Left ventricle myocardium inferior (tissue), 1 donor: ENCODE measurements around the gene ADCY2. TPM values are rescaled to one million over a fixed set of nuclear protein-coding genes. Genes with fewer than 3 reads are reported as not detected.

ENCODE experiments used
- DNase-seq: peaks from one replicate; pipeline ENCODE4 v3.0.0-alpha.2; 2020
- H3K27ac ChIP-seq: fragments of 200-600 bp; replicated peaks from 2 replicates; pipeline ENCODE4 v1.8.0; 2021
- H3K27me3 ChIP-seq: fragments of 200-600 bp; 2 replicates; pipeline ENCODE4 v1.8.0; 2021; ENCODE audit warnings: low read depth
- H3K36me3 ChIP-seq: fragments of 200-600 bp; 2 replicates; pipeline ENCODE4 v1.8.0; 2021
- H3K4me1 ChIP-seq: fragments of 200-600 bp; 2 replicates; pipeline ENCODE4 v1.8.0; 2021
- H3K4me3 ChIP-seq: fragments of 200-600 bp; 2 replicates; pipeline ENCODE4 v1.8.0; 2021; ENCODE audit warnings: mild to moderate bottlenecking, moderate library complexity
- H3K9me3 ChIP-seq: fragments of 200-600 bp; replicated peaks from 2 replicates; pipeline ENCODE4 v1.8.0; 2021
- intact Hi-C: fragments of 100-400 bp; cut with micrococcal nuclease; formaldehyde crosslinking; loops from one replicate; pipeline ENCODE4 v1.11.0; 2022
- total RNA-seq: library from RNA; stranded (reverse); fragmentation: NEBNext Ultra II Directional; extraction: Animal tissue kit (Norgen Biotek cat#: 25700); gene quantifications from one replicate; pipeline ENCODE4 v1.2.1, GENCODE V29; 2021
- TF ChIP-seq, protein P1 (sequence below): fragments of 200-600 bp; IDR thresholded peaks from 2 replicates; pipeline ENCODE4 v1.8.0; 2021; ENCODE audit warnings: antibody characterized with exemption, mild to moderate bottlenecking, borderline replicate concordance
- donor health status: DM: no; HTN: yes; CAD: no; lungs with severe emphysema.

ADCY2 gene
- total RNA-seq, 1 donor from 2014 or later: 0.30 TPM

DNA sequence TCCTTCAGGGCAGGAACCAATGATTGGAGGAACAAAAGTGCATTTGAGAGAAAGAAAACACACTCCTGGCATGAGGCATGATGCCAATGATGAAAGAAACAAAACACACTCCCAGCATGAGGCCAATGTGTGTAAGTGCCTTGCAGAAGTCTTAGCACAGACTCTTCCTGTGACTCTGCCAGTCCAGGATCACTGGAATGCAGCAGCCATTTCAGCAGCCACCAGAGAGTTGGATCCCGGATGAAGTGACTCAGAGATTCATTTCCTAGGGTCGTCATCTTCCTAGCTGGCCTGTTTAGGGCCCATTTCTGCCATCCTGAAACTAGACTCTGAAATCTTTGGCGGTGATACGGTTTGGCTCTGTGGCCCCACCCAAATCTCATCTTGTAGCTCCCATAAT is 242.5 kb downstream of the ADCY2 start:
- intact Hi-C loops: no loop called here
- no peak overlapping the region for H3K27ac ChIP-seq
- DNase-seq: no peak

DNA sequence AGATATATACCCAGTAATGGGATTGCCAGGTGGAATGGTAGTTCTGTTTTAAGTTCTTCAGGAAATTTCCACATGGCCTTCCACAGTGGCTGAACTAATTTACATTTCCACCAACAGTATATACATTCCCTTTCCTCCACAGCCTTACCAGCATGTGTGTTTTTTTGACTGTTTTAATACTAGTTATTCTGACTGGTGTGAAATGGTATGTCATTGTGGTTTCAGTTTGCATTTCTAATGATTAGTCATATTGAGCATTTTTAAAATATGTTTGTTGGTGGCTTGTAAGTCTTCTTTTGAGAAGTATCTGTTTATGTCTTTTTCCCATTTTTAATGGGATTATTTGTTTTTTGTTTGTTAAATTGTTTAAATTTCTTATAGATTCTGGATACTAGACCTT is 246.1 kb downstream of the ADCY2 start:
- DNase-seq: no peak
- H3K4me1 ChIP-seq: no peaks in the 10 kb centered on the region
- intact Hi-C loops: no loop called here
- no peaks in the 10 kb centered on the region for H3K27me3 ChIP-seq
- TF ChIP-seq, protein P1, sequence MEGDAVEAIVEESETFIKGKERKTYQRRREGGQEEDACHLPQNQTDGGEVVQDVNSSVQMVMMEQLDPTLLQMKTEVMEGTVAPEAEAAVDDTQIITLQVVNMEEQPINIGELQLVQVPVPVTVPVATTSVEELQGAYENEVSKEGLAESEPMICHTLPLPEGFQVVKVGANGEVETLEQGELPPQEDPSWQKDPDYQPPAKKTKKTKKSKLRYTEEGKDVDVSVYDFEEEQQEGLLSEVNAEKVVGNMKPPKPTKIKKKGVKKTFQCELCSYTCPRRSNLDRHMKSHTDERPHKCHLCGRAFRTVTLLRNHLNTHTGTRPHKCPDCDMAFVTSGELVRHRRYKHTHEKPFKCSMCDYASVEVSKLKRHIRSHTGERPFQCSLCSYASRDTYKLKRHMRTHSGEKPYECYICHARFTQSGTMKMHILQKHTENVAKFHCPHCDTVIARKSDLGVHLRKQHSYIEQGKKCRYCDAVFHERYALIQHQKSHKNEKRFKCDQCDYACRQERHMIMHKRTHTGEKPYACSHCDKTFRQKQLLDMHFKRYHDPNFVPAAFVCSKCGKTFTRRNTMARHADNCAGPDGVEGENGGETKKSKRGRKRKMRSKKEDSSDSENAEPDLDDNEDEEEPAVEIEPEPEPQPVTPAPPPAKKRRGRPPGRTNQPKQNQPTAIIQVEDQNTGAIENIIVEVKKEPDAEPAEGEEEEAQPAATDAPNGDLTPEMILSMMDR: no peak
- no peaks in the 10 kb centered on the region for H3K36me3 ChIP-seq
- no peak overlapping the region for H3K4me3 ChIP-seq
- peaks cover 31% of the 10 kb centered on the region for H3K9me3 ChIP-seq
- H3K27ac ChIP-seq: no peak overlapping the region

More for the DNA sequence above, 242.5 kb downstream of the ADCY2 start:
- Histone ChIP-seq H3K36me3 (no peaks in the 10 kb centered on the region), H3K27me3 (no peaks in the 10 kb centered on the region), H3K9me3 (peaks cover 21% of the 10 kb centered on the region), H3K4me3 (no peak overlapping the region), H3K4me1 (no peaks in the 10 kb centered on the region)
- TF ChIP-seq, protein P1: no peak

DNA sequence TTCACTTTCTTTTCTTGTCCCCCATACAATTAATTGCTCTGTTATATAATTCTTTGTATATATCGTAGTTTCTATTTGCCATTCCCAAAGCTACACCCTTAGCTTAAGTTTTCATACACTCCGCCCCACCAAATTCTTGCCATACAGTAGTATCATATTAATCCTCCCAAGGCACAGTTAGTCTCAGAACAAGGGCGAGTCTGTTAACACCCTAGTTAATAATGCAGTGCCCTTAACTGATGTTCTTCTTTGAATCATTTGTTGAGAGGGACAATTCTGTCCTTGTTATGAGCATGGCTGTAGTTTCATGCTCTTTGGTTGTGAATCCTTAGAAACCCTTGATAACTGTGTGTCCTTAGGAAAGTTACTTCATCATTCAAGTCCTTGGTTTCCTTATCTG is 248.8 kb downstream of the ADCY2 start:
- Histone ChIP-seq H3K9me3 (peaks cover 31% of the 10 kb centered on the region), H3K4me1 (no peaks in the 10 kb centered on the region), H3K36me3 (no peaks in the 10 kb centered on the region), H3K27ac (no peak overlapping the region), H3K4me3 (no peak overlapping the region), H3K27me3 (no peaks in the 10 kb centered on the region)
- intact Hi-C loops: no loop called here
- DNase-seq: no peak
- TF ChIP-seq, protein P1: no peak

DNA sequence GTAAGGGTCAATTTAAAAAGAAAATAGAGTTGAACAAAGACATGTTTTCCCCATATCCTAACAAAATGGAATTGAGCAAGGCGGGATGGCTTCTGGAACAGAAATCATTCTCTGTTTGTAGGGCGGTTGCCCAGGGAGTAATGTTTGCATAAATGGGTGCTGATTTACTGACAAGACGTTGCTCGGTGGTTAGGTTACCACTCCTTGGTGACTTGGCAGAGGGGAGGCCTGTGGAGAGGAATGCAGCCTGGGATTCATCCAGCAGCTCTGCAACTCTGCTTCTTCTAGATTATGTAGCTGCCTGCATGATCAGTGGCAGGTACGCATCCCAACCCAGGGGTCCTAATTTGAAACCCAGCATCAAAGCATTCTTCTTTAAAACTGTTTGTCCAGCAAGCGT is 254.8 kb downstream of the ADCY2 start:
- H3K4me1 ChIP-seq: no peaks in the 10 kb centered on the region
- no peaks in the 10 kb centered on the region for H3K27me3 ChIP-seq
- intact Hi-C loops: no loop called here
- no peaks in the 10 kb centered on the region for H3K36me3 ChIP-seq
- TF ChIP-seq, protein P1: no peak
- H3K4me3 ChIP-seq: no peak overlapping the region
- H3K27ac ChIP-seq: no peak overlapping the region
- no peak for DNase-seq
- no peaks in the 10 kb centered on the region for H3K9me3 ChIP-seq

DNA sequence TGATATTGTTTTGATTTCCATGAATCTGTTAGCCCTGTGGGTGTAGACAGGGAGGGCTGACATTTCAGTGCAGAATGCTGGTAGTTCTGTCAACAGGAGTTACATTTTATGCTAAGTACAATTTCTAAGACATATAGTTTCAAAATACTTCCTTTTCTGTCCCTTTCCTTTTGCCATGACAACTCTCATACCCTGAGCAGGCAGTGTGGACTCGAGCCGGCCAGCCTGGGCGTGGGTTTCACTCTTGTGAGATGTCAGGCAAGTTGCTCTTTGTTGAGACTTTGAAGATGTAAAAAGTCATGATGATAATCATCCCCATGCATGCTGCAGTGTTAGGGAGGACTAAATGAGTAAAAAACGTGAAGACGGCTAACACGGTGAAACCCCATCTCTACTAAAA is 257.1 kb downstream of the ADCY2 start:
- H3K27ac ChIP-seq: no peak overlapping the region
- TF ChIP-seq, protein P1: no peak
- no peak overlapping the region for H3K4me3 ChIP-seq
- no peaks in the 10 kb centered on the region for H3K4me1 ChIP-seq
- H3K36me3 ChIP-seq: no peaks in the 10 kb centered on the region
- H3K27me3 ChIP-seq: no peaks in the 10 kb centered on the region
- intact Hi-C loops: no loop called here
- no peaks in the 10 kb centered on the region for H3K9me3 ChIP-seq
- DNase-seq: no peak

DNA sequence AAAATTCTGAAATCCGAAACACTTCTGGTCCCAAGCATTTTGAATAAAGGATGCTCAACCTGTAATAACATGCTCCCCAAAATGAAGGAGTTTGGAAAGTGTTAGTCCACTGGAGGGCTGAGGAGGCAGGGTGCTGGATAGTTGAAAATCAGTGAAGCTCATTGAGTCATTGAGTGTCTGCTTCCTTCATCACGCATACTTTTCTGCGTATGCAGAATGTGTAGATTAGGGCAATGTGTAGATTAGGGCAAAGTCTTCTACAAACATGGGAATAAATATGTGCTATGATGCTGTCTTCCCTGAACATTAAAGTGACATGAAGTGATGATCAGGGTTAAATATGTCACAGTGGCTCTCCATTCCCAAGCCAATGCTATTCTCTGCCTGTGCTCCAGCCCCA is 261.2 kb downstream of the ADCY2 start:
- Histone ChIP-seq H3K9me3 (no peaks in the 10 kb centered on the region), H3K27me3 (no peaks in the 10 kb centered on the region), H3K27ac (no peak overlapping the region), H3K4me3 (no peak overlapping the region), H3K36me3 (no peaks in the 10 kb centered on the region), H3K4me1 (no peaks in the 10 kb centered on the region)
- TF ChIP-seq, protein P1: no peak
- DNase-seq: no peak
- intact Hi-C loops: no loop called here
